H1 (cell line): ENCODE results near the gene GPR176. TPM values are rescaled to one million over a fixed set of nuclear protein-coding genes. Genes with fewer than 3 reads are reported as not detected.

ENCODE experiments used
- CTCF ChIA-PET: fragments of 300-600 bp; sonication (Branson Sonifier 250); formaldehyde crosslinking; loops from one replicate; lab custom pipeline; 2021; ENCODE audit not compliant: partially characterized antibody; lab: Charles Lee
- POLR2A ChIA-PET: fragments of 300-600 bp; sonication (Branson Sonifier 250); formaldehyde crosslinking; loops from one replicate; lab custom pipeline; 2021; ENCODE audit warnings: inconsistent platforms; ENCODE audit not compliant: partially characterized antibody; lab: Charles Lee
- DNase-seq, 2 experiments: peaks; one replicate each; pipeline versions ENCODE4 v3.0.0 to v3.0.0-alpha.2; 2010 to 2022; ENCODE audit warnings: low spot score in 2 of 2, low read depth in 1 of 2, mixed read lengths in 1 of 2
- FAIRE-seq: peaks from 2 replicates; lab custom pipeline; 2011; peaks lifted over from hg19 to GRCh38; lab: Jason Lieb, UNC
- H2AFZ ChIP-seq: 2 replicates; pipeline ENCODE4 v1.8.1; 2012; ENCODE audit warnings: low read length, inconsistent platforms
- H2AK5ac ChIP-seq: 2 replicates; pipeline ENCODE4 v1.6.1; 2013; ENCODE audit warnings: low read depth, low read length
- H2BK120ac ChIP-seq: replicated peaks from 2 replicates; pipeline ENCODE3; 2013; ENCODE audit warnings: low read depth, low read length, inconsistent platforms
- H2BK12ac ChIP-seq: 2 replicates; pipeline ENCODE4 v1.6.1; 2013; ENCODE audit warnings: low read depth, low read length
- H2BK15ac ChIP-seq: 2 replicates; pipeline ENCODE4 v1.6.1; 2013; ENCODE audit warnings: low read length
- H2BK20ac ChIP-seq: 2 replicates; pipeline ENCODE4 v1.6.1; 2013; ENCODE audit warnings: low read length
- H2BK5ac ChIP-seq: 2 replicates; pipeline ENCODE4 v1.6.1; 2013; ENCODE audit warnings: low read depth, low read length
- H3K14ac ChIP-seq: 2 replicates; pipeline ENCODE4 v1.6.1; 2013; ENCODE audit warnings: inconsistent platforms; ENCODE audit not compliant: insufficient read length
- H3K18ac ChIP-seq: 2 replicates; pipeline ENCODE4 v1.6.1; 2013; ENCODE audit warnings: low read length; ENCODE audit errors: extremely low read depth
- H3K23ac ChIP-seq: 2 replicates; pipeline ENCODE4 v1.6.1; 2013; ENCODE audit warnings: inconsistent platforms; ENCODE audit not compliant: insufficient read length
- H3K23me2 ChIP-seq: 2 replicates; pipeline ENCODE4 v1.6.1; 2013; ENCODE audit warnings: low read depth, low read length
- H3K27ac ChIP-seq: 2 replicates; pipeline ENCODE4 v1.6.1; 2011; ENCODE audit warnings: low read depth, low read length, inconsistent platforms
- H3K27me3 ChIP-seq, 4 experiments: replicated peaks in 1 of 4; 1 replicate in 1 of 4; 2 replicates in 3 of 4; pipeline versions ENCODE4 v1.6.1 to v1.8.1; 2011 to 2013; ENCODE audit warnings: low read length in 3 of 4, mild to moderate bottlenecking in 3 of 4, inconsistent platforms in 2 of 4, mixed read lengths in 2 of 4, moderate library complexity in 1 of 4; ENCODE audit not compliant: control insufficient read depth in 3 of 4, insufficient read depth in 3 of 4; ENCODE audit errors: extremely low read depth in 1 of 4
- H3K36me3 ChIP-seq, 4 experiments: 2 replicates each; pipeline versions ENCODE4 v1.6.1 to v1.8.1; 2011 to 2013; ENCODE audit warnings: mild to moderate bottlenecking in 4 of 4, low read length in 3 of 4, moderate library complexity in 2 of 4, control low read depth in 1 of 4, inconsistent platforms in 1 of 4; ENCODE audit not compliant: insufficient read depth in 4 of 4, control insufficient read depth in 2 of 4
- H3K4ac ChIP-seq: replicated peaks from 2 replicates; pipeline ENCODE3; 2013; ENCODE audit warnings: low read length, low read depth, mixed read lengths, inconsistent platforms; ENCODE audit not compliant: insufficient read length
- H3K4me1 ChIP-seq, 4 experiments: replicated peaks in 1 of 4; 1 replicate in 1 of 4; 2 replicates in 3 of 4; pipeline versions ENCODE4 v1.6.1 to v1.8.1; 2011 to 2013; ENCODE audit warnings: low read length in 3 of 4, inconsistent platforms in 2 of 4, mixed read lengths in 1 of 4; ENCODE audit not compliant: insufficient read depth in 4 of 4, control insufficient read depth in 3 of 4
- H3K4me2 ChIP-seq, 2 experiments: 2 replicates each; pipeline versions ENCODE4 v1.6.1 to v1.8.1; 2011 to 2013; ENCODE audit warnings: low read depth in 2 of 2, low read length in 2 of 2, control low read depth in 1 of 2, inconsistent platforms in 1 of 2, mild to moderate bottlenecking in 1 of 2; ENCODE audit not compliant: insufficient read depth in 1 of 2
- H3K4me3 ChIP-seq, 4 experiments: fragments of 200-600, 300-600 bp in 1 of 4; sonication (generic), shearing (Covaris generic), sonication (Bioruptor Twin) in 1 of 4; 2 replicates each; pipeline versions ENCODE4 v1.5.1 to v1.8.1; 2011 to 2016; ENCODE audit warnings: low read length in 4 of 4, low read depth in 3 of 4, control low read depth in 2 of 4, inconsistent platforms in 2 of 4, mild to moderate bottlenecking in 2 of 4, mixed read lengths in 1 of 4, moderate library complexity in 1 of 4; ENCODE audit not compliant: insufficient read depth in 2 of 4; ENCODE audit errors: extremely low read depth in 1 of 4
- H3K56ac ChIP-seq: replicated peaks from 2 replicates; pipeline ENCODE3; 2013; ENCODE audit warnings: low read depth, mild to moderate bottlenecking, mixed read lengths, low read length, inconsistent platforms; ENCODE audit not compliant: insufficient read length
- H3K79me1 ChIP-seq: 2 replicates; pipeline ENCODE4 v1.6.1; 2013; ENCODE audit warnings: low read depth, low read length, control low read depth
- H3K79me2 ChIP-seq, 2 experiments: 2 replicates each; pipeline versions ENCODE4 v1.6.1 to v1.8.1; 2012 to 2013; ENCODE audit warnings: low read length in 2 of 2, mild to moderate bottlenecking in 2 of 2, inconsistent platforms in 1 of 2; ENCODE audit not compliant: insufficient read depth in 2 of 2, control insufficient read depth in 1 of 2
- H3K9ac ChIP-seq, 4 experiments: replicated peaks in 1 of 4; 1 replicate in 1 of 4; 2 replicates in 3 of 4; pipeline versions ENCODE4 v1.6.1 to v1.8.1; 2011 to 2013; ENCODE audit warnings: low read depth in 3 of 4, low read length in 3 of 4, control low read depth in 2 of 4, mild to moderate bottlenecking in 2 of 4, moderate library complexity in 2 of 4, inconsistent platforms in 1 of 4; ENCODE audit errors: extremely low read depth in 1 of 4
- H3K9me3 ChIP-seq, 2 experiments: 2 replicates each; pipeline versions ENCODE4 v1.6.1 to v1.8.1; 2012 to 2013; ENCODE audit warnings: mild to moderate bottlenecking in 2 of 2, moderate library complexity in 2 of 2, control low read depth in 1 of 2, inconsistent platforms in 1 of 2, low read depth in 1 of 2, low read length in 1 of 2, mixed read lengths in 1 of 2; ENCODE audit not compliant: insufficient read depth in 2 of 2
- H4K20me1 ChIP-seq, 2 experiments: replicated peaks in 1 of 2; 2 replicates each; pipeline versions ENCODE3 to v1.8.1; 2011 to 2013; ENCODE audit warnings: inconsistent platforms in 2 of 2, low read length in 2 of 2, mild to moderate bottlenecking in 1 of 2; ENCODE audit not compliant: insufficient read depth in 2 of 2, control insufficient read depth in 1 of 2
- H4K5ac ChIP-seq: 2 replicates; pipeline ENCODE4 v1.6.1; 2013; ENCODE audit warnings: low read length, low read depth, mixed read lengths, inconsistent platforms; ENCODE audit not compliant: insufficient read length
- H4K8ac ChIP-seq: 2 replicates; pipeline ENCODE4 v1.8.0; 2013; ENCODE audit warnings: mild to moderate bottlenecking, moderate library complexity, low read length, inconsistent platforms; ENCODE audit not compliant: insufficient read depth; ENCODE audit errors: extremely low read depth
- H4K91ac ChIP-seq: replicated peaks from 2 replicates; pipeline ENCODE3; 2013; ENCODE audit warnings: low read length, mixed read lengths, inconsistent platforms; ENCODE audit not compliant: insufficient read length
- BACH1 ChIP-seq: IDR thresholded peaks from 2 replicates; pipeline ENCODE4 v1.6.1; 2012; ENCODE audit warnings: low read length, improper control_type of control experiment
- EP300 ChIP-seq, 2 experiments: IDR thresholded peaks; 1 replicate in 1 of 2; 2 replicates in 1 of 2; pipeline ENCODE4 v1.6.1; 2011 to 2012; ENCODE audit warnings: low read depth in 2 of 2, low read length in 2 of 2, mild to moderate bottlenecking in 2 of 2, borderline replicate concordance in 1 of 2, inconsistent platforms in 1 of 2, moderate library complexity in 1 of 2
- MAFK ChIP-seq: IDR thresholded peaks from 2 replicates; pipeline ENCODE4 v1.6.1; 2012; ENCODE audit warnings: low read depth, mild to moderate bottlenecking, improper control_type of control experiment, low read length
- WGBS, 2 experiments: shearing (Covaris generic) in 1 of 2; methylation state at CpG; one replicate each; pipeline versions ENCODE4 v1.1.6 to v1.1.7; 2013 to 2015; ENCODE audit warnings: low lambda C conversion rate in 2 of 2, mixed read lengths in 2 of 2, inconsistent platforms in 1 of 2, low coverage in 1 of 2, missing lambda C conversion rate in 1 of 2; ENCODE audit not compliant: insufficient replicate concordance in 2 of 2, insufficient coverage in 1 of 2, insufficient read length in 1 of 2; ENCODE audit errors: extremely low coverage in 1 of 2, missing lambda C conversion rate in 1 of 2; 5-methylcytosine and 5-hydroxymethylcytosine counted together
- polyA plus RNA-seq, 7 experiments: library from polyadenylated mRNA; depleted of rRNA in 3 of 7; stranded (reverse) in 5 of 7; unstranded in 2 of 7; fragments of >200 nt in 5 of 7; fragments of 200-250 nt in 2 of 7; gene quantifications; 1 replicate in 5 of 7; 2 replicates in 1 of 7; 4 replicates in 1 of 7; pipeline versions ENCODE4 v1.2.1 to v1.2.3, GENCODE V29; 2011 to 2013; ENCODE audit warnings: missing spikeins in 2 of 7, mixed read lengths in 2 of 7
- total RNA-seq: library from RNA; stranded (reverse); fragmentation: NEBNext Ultra II Directional; extraction: Animal tissue kit (Norgen Biotek cat#: 25700); gene quantifications from 2 replicates; pipeline ENCODE4 v1.2.1, GENCODE V29; 2021

Gene GPR176
- total and polyA plus RNA-seq, 2 of the 8 experiments (the other 6 are each of a cell fraction or from before 2014, with no cell fraction given), result 190 to 281 TPM

- no peak overlapping the region for H4K8ac ChIP-seq
- no peak overlapping the region for H2AK5ac ChIP-seq
- FAIRE-seq, result no peak
- H4K5ac ChIP-seq, result no peak overlapping the region
- no peak overlapping the region for H3K9ac ChIP-seq
- H3K56ac ChIP-seq, result no peak overlapping the region
- H4K91ac ChIP-seq, result no peak overlapping the region
- H3K4me1 ChIP-seq, result peaks cover 0 to 10% (median 3%) of the 10 kb centered on the region in 4 experiments; a peak in 2 of 7 replicates
- H2BK15ac ChIP-seq, result no peak overlapping the region
- H3K9me3 ChIP-seq, result no peaks in the 10 kb centered on the region
- H3K27ac ChIP-seq, result no peak overlapping the region
- no peak overlapping the region for H3K4me3 ChIP-seq
- H3K27me3 ChIP-seq, result no peaks in the 10 kb centered on the region
- H3K23me2 ChIP-seq, result no peaks in the 10 kb centered on the region
- ChIA-PET POLR2A (interaction anchor here (0.7 to 1.2 kb wide), 2 partner anchors 54 to 105 kb away, joined by 4 read pairs; no protein-coding TSS in a partner anchor), CTCF (interaction anchor here (1.0 to 2.5 kb wide), 5 partner anchors 12 to 54 kb away, joined by 3 to 7 read pairs (median 3); partner anchors contain the start of gene GPR176)
- no peak overlapping the region for H2AFZ ChIP-seq
- no peak overlapping the region for H3K23ac ChIP-seq
- no peak overlapping the region for H3K18ac ChIP-seq
- H3K14ac ChIP-seq, result no peak overlapping the region
- DNase-seq, result no peak
- WGBS, 2 experiments, result 92% methylated on average over 3 of the region's 3 CpGs; no CpG with 5 or more reads in 1 of the 2 experiments
- peaks cover 0 to 4% of the 10 kb centered on the region in 2 experiments for H4K20me1 ChIP-seq
- H2BK20ac ChIP-seq, result no peak overlapping the region
- H3K4ac ChIP-seq, result no peak overlapping the region
- peaks cover 6% of the 10 kb centered on the region for H3K79me1 ChIP-seq
- peaks cover 5 to 36% of the 10 kb centered on the region in 2 experiments; a peak in 2 of 4 replicates for H3K79me2 ChIP-seq
- no peak overlapping the region; the same call in 1 of the 2 replicates for H2BK5ac ChIP-seq
- no peak for TF ChIP-seq EP300 (IDR thresholded peaks at IDR 0.05; ENCODE audit: borderline replicate concordance in 1 of 2, low read depth in 2 of 2, low read length in 2 of 2)
- peak; percentile 66 for TF ChIP-seq BACH1
- TF ChIP-seq MAFK, result peak; percentile 95
- peaks cover 20 to 85% (median 45%) of the 10 kb centered on the region in 4 experiments for H3K36me3 ChIP-seq
- H2BK120ac ChIP-seq, result no peak overlapping the region
- no peak overlapping the region for H2BK12ac ChIP-seq
- H3K4me2 ChIP-seq, result no peak overlapping the region
Measured at GRCh38 chr15:39942101-39942752, 22.2 kb upstream of the GPR176 start.
